H7 (cell line): ENCODE measurements around the gene TFEC. TPM values are rescaled to one million over a fixed set of nuclear protein-coding genes. Genes with fewer than 3 reads are reported as not detected.
"Not testable (repeated sequence)": the region's sequence is repeated elsewhere in the genome, so short reads cannot be mapped to it uniquely, and the experiment has no call there.

Experiments used
- DNase-seq: peaks from one replicate; pipeline ENCODE4 v3.0.0; 2012
- H3K27me3 ChIP-seq: 2 replicates; pipeline ENCODE4 v1.6.0; 2011; ENCODE audit warnings: mild to moderate bottlenecking, low read length; ENCODE audit not compliant: control insufficient read depth, insufficient read depth
- H3K36me3 ChIP-seq: replicated peaks from 2 replicates; pipeline ENCODE4 v1.5.1; 2011; ENCODE audit warnings: low read length; ENCODE audit not compliant: control insufficient read depth, insufficient read depth
- H3K4me3 ChIP-seq: 2 replicates; pipeline ENCODE4 v1.5.1; 2011; ENCODE audit warnings: low read depth, mild to moderate bottlenecking, control low read depth, low read length, moderate library complexity; ENCODE audit not compliant: insufficient read depth
- total RNA-seq: library from RNA; depleted of rRNA; stranded (reverse); fragments of >200 nt; shearing (Covaris generic); gene quantifications from 2 replicates; pipeline ENCODE4 v1.2.3, GENCODE V29; 2014; rRNA removed

The TFEC gene
- total RNA-seq, 1 experiment from 2014 or later = not detected

GRCh38 chr7:115930184-115930583 lies 100.4 kb downstream of the TFEC start:
- not testable (repeated sequence) for H3K4me3 ChIP-seq, DNase-seq, H3K36me3 ChIP-seq, H3K27me3 ChIP-seq

GRCh38 chr7:115929736-115930135 lies 100.8 kb downstream of the TFEC start:
- not testable (repeated sequence) for H3K36me3 ChIP-seq, H3K27me3 ChIP-seq, H3K4me3 ChIP-seq, DNase-seq

GRCh38 chr7:115924411-115924810 lies 106.2 kb downstream of the TFEC start:
- Histone ChIP-seq H3K4me3 (no peak overlapping the region), H3K36me3 (no peaks in the 10 kb centered on the region), H3K27me3 (no peaks in the 10 kb centered on the region)
- no peak for DNase-seq

- H3K27me3 ChIP-seq = no peaks in the 10 kb centered on the region
- H3K36me3 ChIP-seq = no peaks in the 10 kb centered on the region
- DNase-seq = no peak
- no peak overlapping the region for H3K4me3 ChIP-seq
Measured at GRCh38 chr7:115920367-115920766, 110.2 kb downstream of the TFEC start.

DNA sequence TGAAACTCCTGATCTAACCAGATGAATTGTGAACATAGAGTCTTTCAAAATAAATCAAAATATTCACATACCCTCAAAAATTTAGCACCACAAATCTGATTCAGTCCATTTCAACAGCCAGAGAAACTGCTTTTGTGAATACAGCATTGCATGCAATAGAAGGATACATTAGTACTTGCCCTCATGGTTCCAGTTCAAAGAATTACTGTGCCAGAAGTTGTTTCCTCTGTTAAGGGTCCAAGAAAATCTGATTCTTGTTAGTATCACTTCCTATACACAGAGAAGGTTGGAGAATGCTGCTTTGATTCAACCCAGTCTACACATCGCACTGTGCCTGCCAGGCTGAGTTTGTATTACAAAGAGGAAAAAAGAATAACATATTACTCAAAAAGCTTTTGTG lies 115.6 kb downstream of the TFEC start:
- no peak for DNase-seq
- Histone ChIP-seq H3K4me3 (no peak overlapping the region), H3K36me3 (no peaks in the 10 kb centered on the region), H3K27me3 (no peaks in the 10 kb centered on the region)

GRCh38 chr7:115911465-115911864 lies 119.1 kb downstream of the TFEC start:
- DNase-seq = no peak
- no peaks in the 10 kb centered on the region for H3K27me3 ChIP-seq
- H3K4me3 ChIP-seq = no peak overlapping the region
- no peaks in the 10 kb centered on the region for H3K36me3 ChIP-seq

- no peak for DNase-seq
- H3K27me3 ChIP-seq = no peaks in the 10 kb centered on the region
- H3K36me3 ChIP-seq = no peaks in the 10 kb centered on the region
Measured at GRCh38 chr7:115910541-115911164, 119.9 kb downstream of the TFEC start.

GRCh38 chr7:115906731-115907130 lies 123.8 kb downstream of the TFEC start:
- Histone ChIP-seq H3K27me3 (no peaks in the 10 kb centered on the region), H3K36me3 (no peaks in the 10 kb centered on the region), H3K4me3 (no peak overlapping the region)
- no peak for DNase-seq

More at GRCh38 chr7:115910541-115911164, 119.9 kb downstream of the TFEC start:
- H3K4me3 ChIP-seq = no peak overlapping the region

DNA sequence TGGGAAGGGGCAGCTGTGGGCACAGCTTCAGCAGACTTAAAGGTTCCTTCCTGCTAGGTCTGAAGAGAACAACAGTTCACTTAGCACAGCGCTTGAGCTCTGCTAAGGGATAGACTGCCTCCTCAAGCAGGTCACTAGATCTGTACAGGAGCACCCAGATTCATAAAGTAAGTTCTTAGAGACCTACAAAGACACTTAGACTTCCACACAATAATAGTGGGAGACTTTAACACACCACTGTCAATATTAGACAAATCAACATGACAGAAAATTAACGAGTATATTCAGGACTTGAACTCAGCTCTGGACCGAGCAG lies 140.9 kb downstream of the TFEC start:
- no peaks in the 10 kb centered on the region for H3K27me3 ChIP-seq
- DNase-seq = no peak

DNA sequence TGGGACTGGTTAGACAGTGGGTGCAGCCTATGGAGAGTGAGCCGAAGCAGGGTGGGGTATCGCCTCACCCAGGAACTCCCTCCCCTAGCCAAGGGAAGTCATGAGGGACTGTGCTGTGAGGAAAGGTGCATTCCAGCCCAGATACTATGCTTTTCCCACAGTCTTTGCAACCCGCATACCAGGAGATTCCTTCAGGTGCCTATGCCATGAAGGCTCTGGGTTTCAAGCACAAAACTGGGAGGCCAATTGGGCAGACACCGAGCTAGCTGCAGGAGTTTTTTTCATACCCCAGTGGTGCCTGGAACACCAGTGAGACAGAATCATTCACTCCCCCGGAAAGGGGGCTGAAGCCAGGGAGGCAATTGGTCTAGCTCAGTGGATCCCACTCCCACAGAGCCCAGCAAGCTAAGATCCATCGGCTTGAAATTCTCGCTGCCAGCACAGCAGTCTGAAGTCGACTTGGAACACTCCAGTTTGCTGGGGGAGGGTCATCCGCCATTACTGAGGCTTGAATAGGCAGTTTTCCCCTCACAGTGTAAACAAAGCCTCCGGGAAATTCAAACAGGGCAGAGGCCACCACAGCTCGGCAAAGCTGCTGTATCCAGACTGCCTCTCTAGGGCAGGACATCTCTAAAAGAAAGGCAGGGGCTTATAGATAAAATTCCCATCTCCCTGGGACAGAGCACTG lies 141.4 kb downstream of the TFEC start:
- H3K36me3 ChIP-seq = no peaks in the 10 kb centered on the region

More for the DNA sequence above, 140.9 kb downstream of the TFEC start:
- H3K36me3 ChIP-seq = no peaks in the 10 kb centered on the region
- H3K4me3 ChIP-seq = no peak overlapping the region

DNA sequence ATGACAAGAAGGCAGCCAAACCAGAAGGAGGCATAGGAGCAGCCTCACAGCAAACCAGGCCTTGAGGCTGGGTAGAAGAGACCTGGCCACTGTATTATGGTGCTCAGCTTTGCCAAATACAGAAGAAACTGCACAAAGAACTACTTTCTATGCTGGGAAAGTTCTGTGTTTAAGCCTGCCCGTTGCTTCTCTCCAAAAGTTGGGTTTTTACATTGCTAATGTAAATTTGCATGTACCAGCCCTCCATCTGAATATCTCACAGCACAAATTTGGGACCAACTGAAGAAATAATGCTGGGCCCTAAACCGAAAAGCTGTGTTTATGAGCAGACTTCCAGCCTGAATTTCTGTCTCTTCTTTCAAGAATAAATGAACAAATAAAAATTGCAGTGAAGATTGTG lies 145.0 kb downstream of the TFEC start:
- DNase-seq = no peak
- no peaks in the 10 kb centered on the region for H3K27me3 ChIP-seq
- no peaks in the 10 kb centered on the region for H3K36me3 ChIP-seq
- no peak overlapping the region for H3K4me3 ChIP-seq

More for the DNA sequence above, 141.4 kb downstream of the TFEC start:
- Histone ChIP-seq H3K4me3 (no peak overlapping the region), H3K27me3 (no peaks in the 10 kb centered on the region)
- no peak for DNase-seq

Other genes starting within 250 kb of the TFEC start
- gene TES, start 179.8 kb upstream of the TFEC start, total RNA-seq = 72.5 and 87.3 TPM in 2 replicates